GM12878 (cell line): ENCODE measurements around the gene COL26A1. TPM values are rescaled to one million over a fixed set of nuclear protein-coding genes. Genes with fewer than 3 reads are reported as not detected.

Experiments
- ATAC-seq: fragments of 200-7000 bp; cut with Tn5 transposase; 3 replicates; pipeline ENCODE4 v1.9.1; 2020; ENCODE audit warnings: mild to moderate bottlenecking, moderate library complexity
- BruUV-seq: library from RNA; stranded (reverse); fragments of 400-500 nt; replicated peaks from 2 replicates; lab custom pipeline; 2021; lab: Mats Ljungman, UMichigan
- CTCF ChIA-PET: fragments of 300-600 bp; sonication (Branson Sonifier 250); formaldehyde crosslinking; extraction: SDS; loops from one replicate; lab custom pipeline; 2021; ENCODE audit warnings: inconsistent platforms; lab: Yijun Ruan, JAX
- POLR2A ChIA-PET: fragments of 350-600 bp; formaldehyde crosslinking; extraction: SDS; loops from one replicate; lab custom pipeline; 2021; ENCODE audit warnings: inconsistent platforms; lab: Charles Lee
- RAD21 ChIA-PET: fragments of 300-600 bp; sonication (Branson Sonifier 250); formaldehyde crosslinking; loops from one replicate; lab custom pipeline; 2023; ENCODE audit warnings: antibody characterized with exemption; ENCODE audit not compliant: unreplicated experiment; lab: Charles Lee
- SMC1A ChIA-PET: fragments of 300-600 bp; sonication (Branson Sonifier 250); formaldehyde crosslinking; loops from one replicate; lab custom pipeline; 2023; ENCODE audit not compliant: unreplicated experiment, uncharacterized antibody; lab: Charles Lee
- DNase-seq: peaks from one replicate; pipeline ENCODE4 v3.0.0-alpha.2; 2011; ENCODE audit warnings: low read depth, low spot score
- FAIRE-seq: peaks from 3 replicates; lab custom pipeline; 2011; peaks lifted over from hg19 to GRCh38; lab: Jason Lieb, UNC
- H2AFZ ChIP-seq: 2 replicates; pipeline ENCODE4 v1.6.0; 2011; ENCODE audit warnings: low read depth, low read length, control low read depth; ENCODE audit not compliant: control insufficient read depth
- H3K27ac ChIP-seq: 2 replicates; pipeline ENCODE4 v1.5.1; 2011; ENCODE audit warnings: control low read depth; ENCODE audit not compliant: control insufficient read depth, insufficient read depth
- H3K27me3 ChIP-seq, 2 experiments: replicated peaks in 1 of 2; 2 replicates each; pipeline versions ENCODE4 v1.6.0 to v1.6.1; 2011; ENCODE audit warnings: low read length in 1 of 2; ENCODE audit not compliant: control insufficient read depth in 2 of 2, insufficient read depth in 2 of 2
- H3K36me3 ChIP-seq, 2 experiments: 2 replicates each; pipeline ENCODE4 v1.5.1; 2011; ENCODE audit warnings: low read length in 1 of 2; ENCODE audit not compliant: control insufficient read depth in 2 of 2, insufficient read depth in 2 of 2
- H3K4me1 ChIP-seq: 2 replicates; pipeline ENCODE4 v1.6.1; 2011; ENCODE audit warnings: mild to moderate bottlenecking, low read length, moderate library complexity, mixed read lengths; ENCODE audit not compliant: control insufficient read depth, insufficient read depth
- H3K4me2 ChIP-seq: 2 replicates; pipeline ENCODE4 v1.6.0; 2011; ENCODE audit warnings: control low read depth; ENCODE audit not compliant: control insufficient read depth, insufficient read depth
- H3K4me3 ChIP-seq: fragments of 200-600 bp; sonication (generic); 2 replicates; pipeline ENCODE4 v1.5.1; 2016
- H3K79me2 ChIP-seq: 2 replicates; pipeline ENCODE4 v1.6.0; 2011; ENCODE audit warnings: low read length; ENCODE audit not compliant: control insufficient read depth, insufficient read depth
- H3K9ac ChIP-seq: 2 replicates; pipeline ENCODE4 v1.8.0; 2011; ENCODE audit warnings: low read length, control low read depth, mixed read lengths; ENCODE audit not compliant: control insufficient read depth, insufficient read depth
- H3K9me3 ChIP-seq: replicated peaks from 3 replicates; pipeline ENCODE4 v1.5.1; 2011; ENCODE audit warnings: mild to moderate bottlenecking, low read length; ENCODE audit not compliant: control insufficient read depth, insufficient read depth
- H4K20me1 ChIP-seq: 2 replicates; pipeline ENCODE4 v1.6.0; 2011; ENCODE audit not compliant: control insufficient read depth, insufficient read depth
- BHLHE40 ChIP-seq, 2 experiments: fragments of 450-650 bp in 1 of 2; IDR thresholded peaks; 2 replicates each; pipeline ENCODE4 v1.6.1; 2011 to 2017; ENCODE audit warnings: low read depth in 2 of 2, borderline replicate concordance in 1 of 2, improper control_type of control experiment in 1 of 2, low read length in 1 of 2, mild to moderate bottlenecking in 1 of 2
- CBX3 ChIP-seq: fragments of 200-600 bp; sonication (generic); IDR thresholded peaks from 2 replicates; pipeline ENCODE4 v1.6.1; 2016; ENCODE audit warnings: low read depth, borderline replicate concordance
- EGR1 ChIP-seq, 2 experiments: IDR thresholded peaks; 1 replicate in 1 of 2; 2 replicates in 1 of 2; pipeline ENCODE4 v1.6.1; 2011 to 2012; ENCODE audit warnings: low read depth in 2 of 2, low read length in 2 of 2, borderline replicate concordance in 1 of 2, mild to moderate bottlenecking in 1 of 2, moderate library complexity in 1 of 2
- NBN ChIP-seq: fragments of 450-650 bp; IDR thresholded peaks from 2 replicates; pipeline ENCODE4 v1.6.1; 2016
- NFIC ChIP-seq: IDR thresholded peaks from 2 replicates; pipeline ENCODE4 v1.6.1; 2012; ENCODE audit warnings: low read depth, mild to moderate bottlenecking, inconsistent platforms, low read length, moderate library complexity
- PML ChIP-seq: IDR thresholded peaks from 2 replicates; pipeline ENCODE4 v1.6.1; 2012; ENCODE audit warnings: low read length, inconsistent platforms
- RB1 ChIP-seq: fragments of 450-650 bp; formaldehyde crosslinking; IDR thresholded peaks from 2 replicates; pipeline ENCODE4 v1.6.1; 2017; ENCODE audit warnings: mild to moderate bottlenecking, borderline replicate concordance
- SIN3A ChIP-seq: IDR thresholded peaks from 2 replicates; pipeline ENCODE4 v1.6.1; 2012; ENCODE audit warnings: low read depth, low read length, improper control_type of control experiment
- STAT3 ChIP-seq: IDR thresholded peaks from 2 replicates; pipeline ENCODE4 v1.6.1; 2011; ENCODE audit warnings: low read depth, low read length, improper control_type of control experiment
- TAF1 ChIP-seq: IDR thresholded peaks from 2 replicates; pipeline ENCODE4 v1.6.1; 2011; ENCODE audit warnings: mild to moderate bottlenecking, low read depth, low read length, borderline replicate concordance
- TARDBP ChIP-seq: IDR thresholded peaks from 2 replicates; pipeline ENCODE4 v1.6.1; 2016; ENCODE audit warnings: borderline replicate concordance
- ZBED1 ChIP-seq: IDR thresholded peaks from 2 replicates; pipeline ENCODE4 v1.6.1; 2016; ENCODE audit warnings: borderline replicate concordance
- ZNF622 ChIP-seq: fragments of 450-650 bp; IDR thresholded peaks from 2 replicates; pipeline ENCODE4 v1.6.1; 2017; ENCODE audit warnings: mild to moderate bottlenecking, inconsistent platforms
- WGBS: methylation state at CpG from one replicate; pipeline ENCODE4 v1.1.6; 2016; ENCODE audit warnings: low lambda C conversion rate; ENCODE audit not compliant: insufficient replicate concordance, insufficient coverage; ENCODE audit errors: missing lambda C conversion rate; 5-methylcytosine and 5-hydroxymethylcytosine counted together
- in situ Hi-C: fragments of 300-500 bp; cut with MboI; formaldehyde crosslinking; loops from 9 replicates; pipeline ENCODE4 v1.14.3; 2018; ENCODE audit warnings: mixed read lengths
- intact Hi-C: fragments of 100-400 bp; cut with micrococcal nuclease; formaldehyde crosslinking; loops from one replicate; pipeline ENCODE4 v1.14.2; 2022; ENCODE audit not compliant: unreplicated experiment
- polyA plus RNA-seq, 11 experiments: library from polyadenylated mRNA; depleted of rRNA in 4 of 11; unstranded in 6 of 11; stranded (reverse) in 5 of 11; fragments of >200 nt; fragmentation: Nextera tagmentation in 4 of 11; fragmentation: Illumina TruSeq in 1 of 11; extraction: Ambion mirVana in 4 of 11; extraction: Trizol in 1 of 11; gene quantifications; 1 replicate in 1 of 11; 2 replicates in 10 of 11; pipeline versions ENCODE4 v1.2.1 to v1.2.3, GENCODE V29; 2011 to 2016; ENCODE audit warnings: inconsistent platforms in 2 of 11, missing spikeins in 2 of 11, low read depth in 1 of 11
- total RNA-seq, 4 experiments: library from RNA; depleted of rRNA in 3 of 4; stranded (reverse); fragments of >200 nt in 3 of 4; fragmentation: Illumina TruSeq in 1 of 4; extraction: Trizol in 1 of 4; gene quantifications; 2 replicates each; pipeline versions ENCODE4 v1.2.1 to v1.2.3, GENCODE V29; 2013 to 2021
- TF ChIP-seq, protein P1 (sequence below): IDR thresholded peaks from 2 replicates; pipeline ENCODE4 v1.6.1; 2011; ENCODE audit warnings: borderline replicate concordance, low read depth, mild to moderate bottlenecking, moderate library complexity, low read length; ENCODE audit not compliant: insufficient read depth, poor library complexity, severe bottlenecking
- TF ChIP-seq, protein P2 (sequence below): IDR thresholded peaks from 2 replicates; pipeline ENCODE4 v1.6.1; 2011; ENCODE audit warnings: low read depth, mild to moderate bottlenecking, low read length, moderate library complexity, borderline replicate concordance; ENCODE audit errors: extremely low read depth
- TF ChIP-seq, protein P3 (sequence below): fragments of 150-350 bp; IDR thresholded peaks from 2 replicates; pipeline ENCODE4 v1.6.1; 2014; ENCODE audit warnings: mild to moderate bottlenecking, low read depth, low read length

COL26A1 gene
- total and polyA plus RNA-seq, 10 of the 15 experiments (the other 5 are each of a cell fraction or from before 2014, with no cell fraction given), result 0.08 TPM; not detected in 9

DNA sequence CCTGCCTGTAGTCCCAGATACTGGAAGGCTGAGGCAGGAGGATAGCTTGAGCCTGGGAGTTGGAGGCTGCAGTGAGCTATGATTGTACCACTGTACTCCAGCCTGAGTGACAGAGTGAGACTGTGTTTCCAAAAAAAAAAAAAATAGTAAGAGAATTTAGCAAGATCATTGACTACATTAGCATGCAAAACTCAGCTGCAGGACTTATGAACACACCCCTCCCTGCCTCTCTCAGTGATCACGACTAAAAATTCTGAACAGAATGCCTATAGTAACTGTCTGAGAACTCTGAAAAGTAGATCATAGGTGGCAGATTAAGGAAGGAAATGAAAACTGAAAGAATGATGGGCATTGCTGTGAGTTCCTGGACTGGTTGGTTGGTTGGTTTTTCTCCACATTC, 215.9 kb downstream of the COL26A1 start:
- no peak for FAIRE-seq
- no peaks in the 10 kb centered on the region; the same call in 2 of the 3 replicates for H3K9me3 ChIP-seq
- no peaks in the 10 kb centered on the region; a peak in 1 of 4 replicates for H3K27me3 ChIP-seq
- H3K27ac ChIP-seq, result no peak overlapping the region
- TF ChIP-seq, protein P1, sequence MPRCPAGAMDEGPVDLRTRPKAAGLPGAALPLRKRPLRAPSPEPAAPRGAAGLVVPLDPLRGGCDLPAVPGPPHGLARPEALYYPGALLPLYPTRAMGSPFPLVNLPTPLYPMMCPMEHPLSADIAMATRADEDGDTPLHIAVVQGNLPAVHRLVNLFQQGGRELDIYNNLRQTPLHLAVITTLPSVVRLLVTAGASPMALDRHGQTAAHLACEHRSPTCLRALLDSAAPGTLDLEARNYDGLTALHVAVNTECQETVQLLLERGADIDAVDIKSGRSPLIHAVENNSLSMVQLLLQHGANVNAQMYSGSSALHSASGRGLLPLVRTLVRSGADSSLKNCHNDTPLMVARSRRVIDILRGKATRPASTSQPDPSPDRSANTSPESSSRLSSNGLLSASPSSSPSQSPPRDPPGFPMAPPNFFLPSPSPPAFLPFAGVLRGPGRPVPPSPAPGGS, result no peak
- TF ChIP-seq, protein P2, sequence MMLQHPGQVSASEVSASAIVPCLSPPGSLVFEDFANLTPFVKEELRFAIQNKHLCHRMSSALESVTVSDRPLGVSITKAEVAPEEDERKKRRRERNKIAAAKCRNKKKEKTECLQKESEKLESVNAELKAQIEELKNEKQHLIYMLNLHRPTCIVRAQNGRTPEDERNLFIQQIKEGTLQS, result no peak
- TF ChIP-seq TAF1 (no peak), ZBED1 (no peak), EGR1 (IDR thresholded peaks at IDR 0.05; ENCODE audit: borderline replicate concordance in 1 of 2, low read depth in 2 of 2, low read length in 2 of 2) (no peak), SIN3A (no peak), PML (no peak), CBX3 (no peak), NFIC (no peak), BHLHE40 (IDR thresholded peaks at IDR 0.05; ENCODE audit: borderline replicate concordance in 1 of 2, low read depth in 2 of 2, low read length in 1 of 2) (no peak), NBN (no peak), ZNF622 (no peak), RB1 (no peak), TARDBP (no peak), STAT3 (no peak)
- TF ChIP-seq, protein P3, sequence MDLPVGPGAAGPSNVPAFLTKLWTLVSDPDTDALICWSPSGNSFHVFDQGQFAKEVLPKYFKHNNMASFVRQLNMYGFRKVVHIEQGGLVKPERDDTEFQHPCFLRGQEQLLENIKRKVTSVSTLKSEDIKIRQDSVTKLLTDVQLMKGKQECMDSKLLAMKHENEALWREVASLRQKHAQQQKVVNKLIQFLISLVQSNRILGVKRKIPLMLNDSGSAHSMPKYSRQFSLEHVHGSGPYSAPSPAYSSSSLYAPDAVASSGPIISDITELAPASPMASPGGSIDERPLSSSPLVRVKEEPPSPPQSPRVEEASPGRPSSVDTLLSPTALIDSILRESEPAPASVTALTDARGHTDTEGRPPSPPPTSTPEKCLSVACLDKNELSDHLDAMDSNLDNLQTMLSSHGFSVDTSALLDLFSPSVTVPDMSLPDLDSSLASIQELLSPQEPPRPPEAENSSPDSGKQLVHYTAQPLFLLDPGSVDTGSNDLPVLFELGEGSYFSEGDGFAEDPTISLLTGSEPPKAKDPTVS, result no peak
- H2AFZ ChIP-seq, result no peak overlapping the region
- ATAC-seq, result no peak
- H4K20me1 ChIP-seq, result no peaks in the 10 kb centered on the region
- intact Hi-C loops, result no loop called here
- DNase-seq, result no peak
- H3K4me2 ChIP-seq, result no peak overlapping the region
- ChIA-PET SMC1A (no interaction called here), CTCF (no interaction called here), POLR2A (no interaction called here), RAD21 (no interaction called here)
- in situ Hi-C loops, result no loop called here
- no peaks in the 10 kb centered on the region for H3K36me3 ChIP-seq
- no peak overlapping the region for H3K9ac ChIP-seq
- H3K4me1 ChIP-seq, result no peaks in the 10 kb centered on the region
- H3K79me2 ChIP-seq, result no peaks in the 10 kb centered on the region
- no peak overlapping the region for H3K4me3 ChIP-seq
- BruUV-seq, result no TSS peak
- WGBS, result 0% methylated on average over 1 of the region's 1 CpG
